Activated CD4-positive, alpha-beta T cell treated with anti-CD3 and anti-CD28 coated beads for 1 hour (primary cell): ENCODE measurements around the gene TRPV3.
"Not testable (repeated sequence)": the region's sequence is repeated elsewhere in the genome, so short reads cannot be mapped to it uniquely, and the experiment has no call there.

ENCODE experiments used
- DNase-seq: peaks from one replicate; pipeline ENCODE4 v3.0.0-alpha.2; 2020

Gene TRPV3

GRCh38 chr17:3573246-3574100, 15.9 kb upstream of the TRPV3 start:
- DNase-seq, result no peak

DNA sequence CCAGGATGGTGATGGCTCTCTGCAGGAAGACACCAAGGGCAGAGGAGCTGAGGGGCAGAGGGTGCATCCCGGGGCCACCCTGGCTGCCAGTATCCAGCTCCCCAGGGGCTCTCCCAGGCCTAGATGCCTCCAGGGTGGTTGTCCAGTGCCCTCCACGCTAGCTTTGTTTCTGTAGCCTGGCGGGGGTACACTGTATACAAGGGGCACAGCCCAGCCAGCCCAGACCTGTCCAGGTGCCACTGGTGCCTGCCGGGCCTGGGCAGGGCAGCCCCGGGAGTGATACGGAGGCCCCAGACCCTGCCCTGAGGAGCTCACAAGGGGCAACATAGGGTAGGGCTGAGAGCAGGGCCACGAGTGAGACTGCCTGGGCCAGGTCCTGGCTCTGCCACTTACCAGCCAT, 14.6 kb upstream of the TRPV3 start:
- DNase-seq, result no peak

- no peak for DNase-seq
Observed at GRCh38 chr17:3571043-3571900, 13.7 kb upstream of the TRPV3 start.

GRCh38 chr17:3569534-3570137, 12.0 kb upstream of the TRPV3 start:
- DNase-seq, result no peak

DNA sequence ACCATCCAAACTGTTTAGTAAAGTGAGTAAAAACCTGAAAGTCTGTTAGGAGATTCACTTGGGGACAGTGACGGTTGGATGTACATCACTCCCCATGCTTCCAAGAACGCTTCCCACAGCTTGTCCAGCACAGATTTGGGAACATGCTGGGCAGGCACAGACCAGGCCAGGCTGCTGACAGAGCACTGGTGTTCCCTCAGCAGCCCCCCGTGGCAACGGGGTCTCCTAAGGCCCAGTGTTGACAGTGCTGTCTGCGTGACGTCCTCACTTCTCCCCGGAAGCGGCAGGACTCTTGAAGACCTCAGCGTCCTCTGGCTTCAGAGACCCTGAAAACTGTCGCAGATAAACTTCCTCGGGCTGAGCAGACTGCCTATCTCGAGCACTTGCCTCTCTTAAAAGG, 8.9 kb upstream of the TRPV3 start:
- no peak for DNase-seq

DNA sequence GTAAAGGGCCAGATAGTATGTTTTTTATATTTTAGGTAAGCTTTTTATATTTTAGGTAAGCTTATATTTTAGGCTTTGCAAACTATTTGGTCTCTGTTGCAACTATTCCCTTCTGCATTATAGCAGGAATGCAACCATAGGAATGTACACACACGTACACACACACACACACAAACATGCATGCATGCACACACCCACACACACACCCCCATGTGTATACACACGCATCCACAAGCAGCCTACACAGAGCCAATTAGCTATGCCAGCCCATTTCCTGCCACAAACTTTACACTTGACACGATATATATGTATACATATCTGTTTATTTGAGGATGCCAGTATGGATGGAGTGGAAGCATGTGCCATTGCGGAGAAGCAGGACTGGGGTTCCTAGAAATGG, 7.5 kb upstream of the TRPV3 start:
- DNase-seq, result no peak

- DNase-seq, result not testable (repeated sequence)
Observed at GRCh38 chr17:3564241-3564640, 6.6 kb upstream of the TRPV3 start.

GRCh38 chr17:3559270-3559645, 1.6 kb upstream of the TRPV3 start:
- DNase-seq, result no peak

- peak; percentile 18 for DNase-seq
Observed at GRCh38 chr17:3558603-3559269, 1.1 kb upstream of the TRPV3 start.

- no peak for DNase-seq
Observed at GRCh38 chr17:3556916-3557767, 470 bp downstream of the TRPV3 start.

GRCh38 chr17:3556239-3556915, 1.2 kb downstream of the TRPV3 start:
- DNase-seq, result no peak

DNA sequence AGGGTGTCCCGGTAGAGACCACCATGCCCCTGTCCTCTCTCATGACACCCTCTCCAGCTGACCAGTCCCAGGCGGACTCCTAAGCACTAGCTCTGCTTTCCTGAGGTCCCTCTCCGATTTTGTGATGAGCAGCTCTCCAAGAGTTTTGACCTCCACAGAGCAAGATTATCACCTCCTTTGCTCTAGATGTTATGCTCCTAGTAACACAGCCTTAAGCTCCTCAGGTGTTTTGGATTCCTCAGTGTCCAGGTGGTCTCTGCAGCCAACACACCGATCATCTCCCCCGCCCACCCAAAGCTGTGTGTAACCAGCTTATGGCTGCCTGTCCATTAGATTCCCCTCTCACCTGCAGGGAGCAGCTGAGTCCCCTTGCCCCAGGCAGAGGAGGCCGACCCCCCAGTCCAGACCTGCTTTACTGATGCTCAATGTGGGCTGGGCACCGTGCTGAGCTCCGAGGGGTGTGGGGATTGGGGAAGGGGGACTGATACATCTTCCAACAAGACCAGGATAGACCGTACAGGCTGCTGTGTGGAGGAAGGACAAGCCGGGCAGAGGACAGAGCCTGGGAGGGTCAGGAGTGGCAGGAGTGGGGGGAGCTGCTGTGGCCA, 2.3 kb downstream of the TRPV3 start:
- no peak for DNase-seq

DNA sequence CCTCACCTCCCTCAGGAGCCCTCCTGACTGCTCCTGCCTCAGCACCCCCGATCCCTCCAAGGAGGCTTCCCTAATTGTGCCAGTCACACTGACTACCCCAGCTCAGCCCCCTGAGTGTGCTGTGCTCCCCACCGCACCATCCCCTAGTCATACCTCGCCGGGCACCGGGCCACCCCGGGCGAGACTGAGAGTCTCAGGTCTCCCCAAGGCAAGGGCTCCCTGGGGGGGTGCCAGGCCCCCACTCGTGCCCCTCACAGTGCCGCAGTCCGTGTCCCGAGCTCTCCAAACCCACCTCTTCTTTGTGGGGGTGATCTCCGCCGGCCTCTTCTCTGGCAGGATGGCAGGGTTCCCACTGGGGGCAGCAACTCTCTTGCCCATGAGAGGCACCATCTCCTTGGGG, 3.2 kb downstream of the TRPV3 start:
- no peak for DNase-seq

DNA sequence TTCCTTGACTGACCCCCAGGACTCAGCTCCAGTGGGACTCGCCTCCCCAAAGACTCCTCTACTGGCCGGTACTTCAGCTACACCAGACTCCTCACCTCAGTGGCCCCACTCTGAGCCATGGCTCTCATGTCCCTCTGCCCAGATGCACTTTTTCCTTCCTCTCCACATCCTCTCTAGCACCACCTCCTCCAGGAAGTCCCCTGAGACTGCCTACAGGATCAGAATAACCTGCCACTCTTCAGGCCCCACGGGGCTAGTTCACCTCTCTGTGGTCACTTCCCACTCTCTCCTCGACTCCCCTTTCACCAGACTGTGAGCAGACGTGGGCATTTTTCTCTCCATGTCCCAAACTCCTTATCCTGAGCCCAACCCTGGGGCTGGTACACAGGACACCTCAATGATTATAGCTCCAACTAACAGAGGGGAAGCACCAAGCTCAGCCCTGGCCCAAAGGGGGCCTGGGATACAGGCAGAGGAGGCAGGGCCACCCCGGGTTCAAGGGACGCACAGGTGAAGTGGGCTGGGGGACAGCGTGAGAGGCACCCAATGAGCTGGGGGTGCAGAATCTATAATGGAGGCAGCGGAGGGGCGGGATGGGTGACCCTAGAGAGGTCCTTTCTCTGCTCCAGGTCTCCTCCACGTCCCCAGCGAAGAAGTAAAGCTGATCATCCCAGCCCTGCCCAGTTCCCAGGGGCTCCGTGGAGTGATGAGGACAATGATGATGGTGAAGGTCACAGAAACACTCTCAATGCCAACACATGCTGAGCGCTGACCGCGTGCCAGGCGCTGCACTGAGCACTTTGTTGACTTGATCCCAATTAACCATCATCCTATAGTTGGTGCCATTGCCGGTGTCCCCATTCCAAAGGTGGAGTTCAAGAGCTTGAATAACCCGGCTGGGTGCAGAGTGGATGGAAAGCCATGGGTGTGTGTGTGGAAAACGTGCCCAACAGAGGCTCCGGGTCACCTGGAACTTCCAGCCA, 3.9 kb downstream of the TRPV3 start:
- DNase-seq, result no peak

DNA sequence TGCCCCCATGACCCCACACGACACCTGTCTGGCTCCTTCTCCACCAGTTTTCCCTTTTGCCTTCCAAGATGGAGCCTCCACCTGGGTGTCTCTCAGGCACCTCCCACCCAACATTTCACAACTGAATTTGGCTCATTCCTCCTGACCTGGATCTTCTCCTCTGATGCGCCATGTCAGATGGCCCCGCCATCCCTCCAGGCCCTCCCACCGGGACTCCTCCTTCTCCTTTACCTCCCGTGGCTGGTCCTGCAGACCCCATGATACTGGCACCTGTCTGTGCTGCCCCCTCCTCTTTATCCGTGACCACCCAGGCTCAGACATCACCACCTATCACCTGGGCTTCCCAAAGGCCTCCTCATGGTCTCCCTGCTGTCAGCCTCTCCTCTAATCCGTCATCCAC, 4.7 kb downstream of the TRPV3 start:
- DNase-seq, result no peak

GRCh38 chr17:3551189-3551588, 6.4 kb downstream of the TRPV3 start:
- no peak for DNase-seq

GRCh38 chr17:3549610-3550162, 7.9 kb downstream of the TRPV3 start:
- no peak for DNase-seq

GRCh38 chr17:3547628-3548027, 10.0 kb downstream of the TRPV3 start:
- DNase-seq, result no peak

- DNase-seq, result no peak
Observed at GRCh38 chr17:3546997-3547396, 10.6 kb downstream of the TRPV3 start.

DNA sequence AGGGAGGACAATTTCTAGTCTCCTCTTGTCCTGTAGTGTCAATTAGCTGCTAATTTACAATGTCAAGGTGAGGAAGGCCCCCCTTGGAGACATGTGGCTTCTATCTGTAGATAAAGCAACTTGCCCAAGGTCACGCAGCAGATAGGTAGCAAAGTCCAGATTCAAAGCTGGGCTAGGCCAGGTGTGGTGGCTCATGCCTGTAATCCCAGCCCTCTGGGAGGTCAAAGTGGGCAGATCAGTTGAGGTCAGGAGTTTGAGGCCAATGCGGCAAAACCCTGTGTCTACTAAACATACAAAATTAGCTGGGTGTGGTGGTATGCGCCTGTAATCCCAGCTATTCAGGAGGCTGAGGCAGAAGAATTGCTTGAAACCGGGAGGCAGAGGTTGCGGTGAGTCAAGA, 11.1 kb downstream of the TRPV3 start:
- no peak for DNase-seq
